Measurements from ENCODE around the gene INTS15.
A peak's percentile ranks its signal among the peaks of the same experiment; 100 is the strongest.
"Not testable (repeated sequence)": the region's sequence is repeated elsewhere in the genome, so short reads cannot be mapped to it uniquely, and the experiment has no call there.

The INTS15 gene

GRCh38 chr7:6577369-6578113, 12.3 kb upstream of the INTS15 start, which contains the start of gene ZDHHC4:
TSS of gene ZDHHC4 (plus strand) at chr7:6577454. CDS start at chr7:6580562, 3,108 bp downstream.
- peak; percentile 89 for DNase-seq

GRCh38 chr7:6578114-6579084, 11.4 kb upstream of the INTS15 start:
- DNase-seq: no peak

GRCh38 chr7:6579446-6579845, 10.4 kb upstream of the INTS15 start:
- no peak for DNase-seq

- not testable (repeated sequence) for DNase-seq
Measured at GRCh38 chr7:6585746-6586432, 3.9 kb upstream of the INTS15 start.

- DNase-seq: no peak
Measured at GRCh38 chr7:6588566-6588965, 1.3 kb upstream of the INTS15 start.

GRCh38 chr7:6589151-6589828, 531 bp upstream of the INTS15 start:
- no peak for DNase-seq

- DNase-seq: no peak
Measured at GRCh38 chr7:6590645-6591110, 857 bp downstream of the INTS15 start.

GRCh38 chr7:6600093-6600492, 10.3 kb downstream of the INTS15 start:
- no peak for DNase-seq

GRCh38 chr7:6604458-6604857, 14.6 kb downstream of the INTS15 start:
- no peak for DNase-seq

GRCh38 chr7:6606866-6607583, 17.2 kb downstream of the INTS15 start:
- no peak for DNase-seq

GRCh38 chr7:6607651-6608051, 17.8 kb downstream of the INTS15 start:
- no peak for DNase-seq

GRCh38 chr7:6608081-6608480, 18.3 kb downstream of the INTS15 start:
- DNase-seq: no peak

GRCh38 chr7:6608794-6609193, 19.0 kb downstream of the INTS15 start:
- no peak for DNase-seq

GRCh38 chr7:6612819-6613218, 23.0 kb downstream of the INTS15 start:
- no peak for DNase-seq

GRCh38 chr7:6613706-6614105, 23.9 kb downstream of the INTS15 start:
- no peak for DNase-seq

- DNase-seq: peak; percentile 25
Measured at GRCh38 chr7:6614953-6615722, 25.3 kb downstream of the INTS15 start, which contains the start of gene ZNF853. TSS of gene ZNF853 (plus strand) at chr7:6615610. CDS start at chr7:6616175, 565 bp downstream.

- no peak for DNase-seq
Measured at GRCh38 chr7:6615723-6616555, 26.1 kb downstream of the INTS15 start.

- no peak for DNase-seq
Measured at GRCh38 chr7:6616854-6617643, 27.2 kb downstream of the INTS15 start.

- DNase-seq: no peak
Measured at GRCh38 chr7:6618621-6619020, 28.8 kb downstream of the INTS15 start.

All from NCI-H2171 (cell line).